ENCODE measurements around the gene MARVELD3.

DNA sequence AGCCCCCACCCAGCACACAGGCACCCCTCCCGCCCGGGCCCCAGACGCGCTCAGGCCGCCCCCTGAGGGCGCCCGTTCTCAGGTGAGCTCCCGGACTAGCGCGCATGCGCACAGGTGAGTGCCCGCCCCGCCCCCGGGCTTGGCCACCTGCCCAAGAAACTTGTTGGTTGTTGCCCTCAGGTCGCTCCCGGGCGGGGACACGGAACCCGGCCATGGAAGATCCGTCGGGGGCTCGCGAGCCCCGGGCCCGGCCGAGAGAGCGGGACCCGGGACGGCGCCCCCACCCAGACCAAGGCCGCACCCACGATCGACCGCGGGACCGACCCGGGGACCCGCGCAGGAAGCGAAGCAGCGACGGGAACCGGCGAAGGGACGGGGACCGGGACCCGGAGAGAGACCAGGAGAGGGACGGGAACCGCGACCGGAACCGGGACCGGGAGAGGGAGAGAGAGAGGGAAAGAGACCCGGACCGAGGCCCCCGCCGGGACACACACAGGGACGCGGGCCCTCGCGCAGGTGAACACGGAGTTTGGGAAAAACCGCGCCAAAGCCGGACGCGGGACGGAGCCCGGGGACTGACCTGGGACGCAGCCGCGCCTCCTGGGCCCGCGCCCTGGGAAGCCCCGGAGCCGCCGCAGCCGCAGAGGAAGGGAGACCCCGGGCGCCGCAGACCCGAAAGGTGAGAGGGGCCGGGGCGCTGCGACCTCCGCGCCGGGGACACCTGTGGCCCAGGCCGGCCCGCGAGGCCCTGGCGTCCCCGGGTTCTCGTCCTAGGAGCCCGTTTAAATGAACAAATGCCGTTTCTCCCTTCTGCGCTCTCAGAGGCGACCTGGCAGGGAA, at the start of gene MARVELD3:
- TF ChIP-seq, protein P1, sequence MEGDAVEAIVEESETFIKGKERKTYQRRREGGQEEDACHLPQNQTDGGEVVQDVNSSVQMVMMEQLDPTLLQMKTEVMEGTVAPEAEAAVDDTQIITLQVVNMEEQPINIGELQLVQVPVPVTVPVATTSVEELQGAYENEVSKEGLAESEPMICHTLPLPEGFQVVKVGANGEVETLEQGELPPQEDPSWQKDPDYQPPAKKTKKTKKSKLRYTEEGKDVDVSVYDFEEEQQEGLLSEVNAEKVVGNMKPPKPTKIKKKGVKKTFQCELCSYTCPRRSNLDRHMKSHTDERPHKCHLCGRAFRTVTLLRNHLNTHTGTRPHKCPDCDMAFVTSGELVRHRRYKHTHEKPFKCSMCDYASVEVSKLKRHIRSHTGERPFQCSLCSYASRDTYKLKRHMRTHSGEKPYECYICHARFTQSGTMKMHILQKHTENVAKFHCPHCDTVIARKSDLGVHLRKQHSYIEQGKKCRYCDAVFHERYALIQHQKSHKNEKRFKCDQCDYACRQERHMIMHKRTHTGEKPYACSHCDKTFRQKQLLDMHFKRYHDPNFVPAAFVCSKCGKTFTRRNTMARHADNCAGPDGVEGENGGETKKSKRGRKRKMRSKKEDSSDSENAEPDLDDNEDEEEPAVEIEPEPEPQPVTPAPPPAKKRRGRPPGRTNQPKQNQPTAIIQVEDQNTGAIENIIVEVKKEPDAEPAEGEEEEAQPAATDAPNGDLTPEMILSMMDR (conservative IDR thresholded peaks at IDR 0.05; ENCODE audit: low read length): no peak
- TF ChIP-seq EZH2phosphoT487 (IDR thresholded peaks at IDR 0.05; ENCODE audit: borderline replicate concordance): no peak

Data from Loucy (cell line).